Stimulated activated naive B cell treated with anti-CD40 and anti-IgM and Interleukin-4, amounts not matched to agents 10 μg/mL and 1 μg/mL and 100 μg/mL, for 72 hours (primary cell): ENCODE results near the gene MB.

Experiments
- ATAC-seq, 2 donors: fragments of 150-1000 bp; cut with Tn5 transposase; replicated peaks; 2 replicates each; pipeline ENCODE4 v1.10.0; 2021; ENCODE audit warnings: moderate library complexity in 1 of 2
- DNase-seq: peaks from one replicate; pipeline ENCODE4 v3.0.0; 2021
- H3K27ac Mint-ChIP-seq: one replicate; pipeline ENCODE4 v1.8.0; 2022; ENCODE audit warnings: mild to moderate bottlenecking, mixed read lengths
- H3K27me3 Mint-ChIP-seq, 2 donors: one replicate each; pipeline ENCODE4 v1.8.0; 2022; ENCODE audit warnings: mixed read lengths in 2 of 2
- H3K36me3 Mint-ChIP-seq, 2 donors: one replicate each; pipeline ENCODE4 v1.8.0; 2022; ENCODE audit warnings: mixed read lengths in 2 of 2, mild to moderate bottlenecking in 1 of 2
- H3K4me1 Mint-ChIP-seq, 2 donors: one replicate each; pipeline ENCODE4 v1.8.0; 2022; ENCODE audit warnings: mixed read lengths in 2 of 2, mild to moderate bottlenecking in 1 of 2
- H3K4me3 Mint-ChIP-seq, 2 donors: one replicate each; pipeline ENCODE4 v1.8.0; 2022; ENCODE audit warnings: mild to moderate bottlenecking in 2 of 2, mixed read lengths in 2 of 2, moderate library complexity in 1 of 2
- H3K9me3 Mint-ChIP-seq, 2 donors: one replicate each; pipeline ENCODE4 v1.8.0; 2022; ENCODE audit warnings: mixed read lengths in 2 of 2, mild to moderate bottlenecking in 1 of 2

MB gene

GRCh38 chr22:35590634-35591295 lies 26.4 kb downstream of the MB start:
- Mint-ChIP-seq H3K27ac (no peak overlapping the region), H3K27me3 (peaks cover 27 to 29% of the 10 kb centered on the region in 2 donors)
- ATAC-seq = no peak

DNA sequence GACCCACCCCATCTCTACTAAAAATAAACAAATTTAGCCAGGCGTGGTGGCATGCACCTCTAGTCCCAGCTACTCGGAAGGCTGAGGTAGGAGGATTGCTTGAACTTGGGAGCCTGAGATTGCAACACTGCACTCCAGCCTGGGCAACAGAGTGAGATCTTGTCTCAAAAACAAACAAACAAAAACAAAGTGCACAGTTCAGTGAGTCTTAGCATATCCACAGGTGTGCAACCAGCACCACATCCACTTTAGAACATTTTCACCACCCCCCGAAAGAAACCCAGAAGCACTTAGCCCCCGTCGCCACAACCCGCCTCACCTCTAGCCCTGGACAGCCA lies 27.4 kb downstream of the MB start:
- DNase-seq (no peak), ATAC-seq (no peak)
- H3K4me1 Mint-ChIP-seq = no peaks in the 10 kb centered on the region
- H3K4me3 Mint-ChIP-seq = no peak overlapping the region
- H3K27me3 Mint-ChIP-seq = peaks cover 27 to 34% of the 10 kb centered on the region in 2 donors
- no peak overlapping the region for H3K27ac Mint-ChIP-seq
- no peaks in the 10 kb centered on the region for H3K36me3 Mint-ChIP-seq
- H3K9me3 Mint-ChIP-seq = no peaks in the 10 kb centered on the region

More at GRCh38 chr22:35590634-35591295, 26.4 kb downstream of the MB start:
- H3K4me3 Mint-ChIP-seq = no peak overlapping the region
- DNase-seq = no peak
- H3K9me3 Mint-ChIP-seq = peaks cover 0 to 3% of the 10 kb centered on the region in 2 donors
- no peaks in the 10 kb centered on the region for H3K4me1 Mint-ChIP-seq
- H3K36me3 Mint-ChIP-seq = no peaks in the 10 kb centered on the region

DNA sequence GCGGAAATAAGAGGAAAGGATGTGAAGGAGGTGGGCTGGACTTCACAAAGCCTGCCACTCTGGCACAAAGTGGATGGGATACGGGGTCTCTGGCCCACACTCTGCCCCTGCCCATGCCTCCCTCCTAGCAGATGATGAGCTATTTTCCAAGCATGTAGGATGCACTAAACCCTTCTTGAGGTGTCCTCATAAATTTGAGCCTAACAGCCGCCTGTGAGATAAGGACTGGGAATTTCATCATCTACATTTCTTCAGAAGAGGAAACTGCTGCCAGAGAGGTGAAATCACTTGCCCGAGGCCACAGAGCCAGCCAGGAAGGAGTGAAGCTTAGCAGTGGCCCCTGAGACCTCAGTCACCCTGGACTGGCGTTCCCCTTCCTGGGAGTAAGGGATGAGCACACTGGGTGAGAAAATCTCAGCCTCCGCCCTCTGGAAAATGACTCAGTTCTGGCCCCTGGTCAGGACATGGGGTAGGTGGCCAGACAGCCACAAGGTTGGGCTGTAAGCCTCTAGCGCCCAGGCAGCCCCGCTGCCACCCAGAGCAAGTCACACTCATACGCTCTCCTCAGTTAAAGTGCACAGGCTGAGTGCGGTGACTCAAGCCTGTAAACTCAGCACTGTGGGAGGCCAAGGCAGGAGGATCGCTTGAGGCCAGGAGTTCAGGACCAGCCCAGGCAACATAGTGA lies 27.9 kb downstream of the MB start:
- H3K9me3 Mint-ChIP-seq = no peaks in the 10 kb centered on the region
- no peaks in the 10 kb centered on the region for H3K4me1 Mint-ChIP-seq
- no peak overlapping the region for H3K4me3 Mint-ChIP-seq
- DNase-seq = no peak
- H3K27ac Mint-ChIP-seq = no peak overlapping the region
- no peaks in the 10 kb centered on the region for H3K36me3 Mint-ChIP-seq
- ATAC-seq = peak in 1 of 2 donors; percentile 51
- H3K27me3 Mint-ChIP-seq = peaks cover 24 to 32% of the 10 kb centered on the region in 2 donors

DNA sequence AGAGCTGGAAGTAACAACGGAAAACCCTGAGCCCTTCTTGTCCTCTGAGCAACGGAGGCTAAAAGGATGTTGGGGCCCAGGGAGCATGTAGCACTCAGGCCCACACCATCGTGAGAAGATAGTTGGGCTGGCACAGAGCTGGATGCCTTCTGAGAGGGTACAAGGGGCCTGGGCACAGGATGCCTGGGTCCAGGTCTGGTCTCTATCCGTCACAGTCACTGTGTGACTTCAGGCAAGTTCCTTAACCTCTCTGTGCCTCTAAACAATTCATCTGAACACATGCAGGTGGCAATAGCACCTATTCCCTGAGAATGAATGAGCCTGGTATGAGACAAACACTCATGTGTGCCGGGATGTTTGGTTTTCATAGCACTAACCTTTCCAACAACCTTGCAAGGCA lies 29.2 kb downstream of the MB start:
- DNase-seq = no peak
- Mint-ChIP-seq H3K4me3 (no peak overlapping the region), H3K27me3 (peaks cover 20 to 28% of the 10 kb centered on the region in 2 donors), H3K9me3 (no peaks in the 10 kb centered on the region), H3K4me1 (peaks cover 5 to 7% of the 10 kb centered on the region in 2 donors), H3K27ac (no peak overlapping the region), H3K36me3 (no peaks in the 10 kb centered on the region)
- ATAC-seq = no peak

- H3K27ac Mint-ChIP-seq = no peak overlapping the region
- DNase-seq (no peak), ATAC-seq (no peak)
- H3K4me1 Mint-ChIP-seq = peaks cover 6 to 8% of the 10 kb centered on the region in 2 donors
- no peaks in the 10 kb centered on the region for H3K9me3 Mint-ChIP-seq
- no peak overlapping the region for H3K4me3 Mint-ChIP-seq
- no peaks in the 10 kb centered on the region for H3K36me3 Mint-ChIP-seq
- H3K27me3 Mint-ChIP-seq = peaks cover 16 to 24% of the 10 kb centered on the region in 2 donors
These were observed 29.7 kb downstream of the MB start for GRCh38 chr22:35587447-35587870.

- ATAC-seq (no peak), DNase-seq (no peak)
- H3K9me3 Mint-ChIP-seq = no peaks in the 10 kb centered on the region
- no peaks in the 10 kb centered on the region for H3K36me3 Mint-ChIP-seq
- H3K4me1 Mint-ChIP-seq = peaks cover 6 to 8% of the 10 kb centered on the region in 2 donors
- no peak overlapping the region for H3K27ac Mint-ChIP-seq
- peaks cover 14 to 22% of the 10 kb centered on the region in 2 donors for H3K27me3 Mint-ChIP-seq
- no peak overlapping the region for H3K4me3 Mint-ChIP-seq
These were observed 30.4 kb downstream of the MB start for GRCh38 chr22:35586771-35587170.

- ATAC-seq = peak; percentile 78 to 83
- DNase-seq = peak; percentile 38
- H3K4me3 Mint-ChIP-seq = no peak overlapping the region
- H3K27me3 Mint-ChIP-seq = peaks cover 9 to 14% of the 10 kb centered on the region in 2 donors
- no peak overlapping the region for H3K27ac Mint-ChIP-seq
- no peaks in the 10 kb centered on the region for H3K36me3 Mint-ChIP-seq
- H3K4me1 Mint-ChIP-seq = peaks cover 8 to 9% of the 10 kb centered on the region in 2 donors
- H3K9me3 Mint-ChIP-seq = peaks cover 0 to under 1% of the 10 kb centered on the region in 2 donors
These were observed 34.1 kb downstream of the MB start for GRCh38 chr22:35582861-35583670.

- Mint-ChIP-seq H3K4me3 (no peak overlapping the region), H3K27ac (no peak overlapping the region), H3K36me3 (no peaks in the 10 kb centered on the region), H3K27me3 (peaks cover 9 to 20% of the 10 kb centered on the region in 2 donors), H3K9me3 (peaks cover 4 to 5% of the 10 kb centered on the region in 2 donors), H3K4me1 (peaks cover 8 to 9% of the 10 kb centered on the region in 2 donors)
- peak; percentile 8 to 19 for ATAC-seq
- DNase-seq = no peak
These were observed 34.8 kb downstream of the MB start for GRCh38 chr22:35582218-35582860.

DNA sequence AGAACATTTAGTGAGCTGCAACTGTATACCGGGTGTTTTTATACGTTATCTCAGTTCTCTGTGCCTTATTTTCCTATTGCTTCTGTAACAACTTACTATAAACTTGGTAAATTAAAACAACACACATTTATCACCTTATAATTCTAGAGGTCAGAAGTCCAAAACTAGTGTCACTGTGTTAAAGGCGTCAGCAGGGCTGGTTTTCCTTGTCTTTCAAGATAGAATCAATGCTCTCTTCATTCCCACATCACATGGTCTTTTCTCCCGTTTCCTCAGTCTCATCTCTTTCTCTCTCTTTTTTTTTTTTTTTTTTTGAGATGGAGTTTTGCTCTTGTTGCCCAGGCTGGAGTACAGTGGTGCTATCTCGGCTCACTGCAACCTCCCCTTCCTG lies 36.1 kb downstream of the MB start:
- H3K4me3 Mint-ChIP-seq = no peak overlapping the region
- ATAC-seq (no peak), DNase-seq (no peak)
- peaks cover 8 to 9% of the 10 kb centered on the region in 2 donors for H3K4me1 Mint-ChIP-seq
- H3K9me3 Mint-ChIP-seq = peaks cover 4 to 5% of the 10 kb centered on the region in 2 donors
- H3K27ac Mint-ChIP-seq = no peak overlapping the region
- H3K36me3 Mint-ChIP-seq = no peaks in the 10 kb centered on the region
- peaks cover 10 to 21% of the 10 kb centered on the region in 2 donors for H3K27me3 Mint-ChIP-seq

GRCh38 chr22:35580351-35581022 lies 36.6 kb downstream of the MB start:
- Mint-ChIP-seq H3K36me3 (no peaks in the 10 kb centered on the region), H3K27me3 (peaks cover 15 to 22% of the 10 kb centered on the region in 2 donors), H3K4me3 (no peak overlapping the region), H3K9me3 (peaks cover 4 to 5% of the 10 kb centered on the region in 2 donors), H3K27ac (no peak overlapping the region), H3K4me1 (peaks cover 8 to 9% of the 10 kb centered on the region in 2 donors)
- DNase-seq = no peak
- no peak for ATAC-seq

DNA sequence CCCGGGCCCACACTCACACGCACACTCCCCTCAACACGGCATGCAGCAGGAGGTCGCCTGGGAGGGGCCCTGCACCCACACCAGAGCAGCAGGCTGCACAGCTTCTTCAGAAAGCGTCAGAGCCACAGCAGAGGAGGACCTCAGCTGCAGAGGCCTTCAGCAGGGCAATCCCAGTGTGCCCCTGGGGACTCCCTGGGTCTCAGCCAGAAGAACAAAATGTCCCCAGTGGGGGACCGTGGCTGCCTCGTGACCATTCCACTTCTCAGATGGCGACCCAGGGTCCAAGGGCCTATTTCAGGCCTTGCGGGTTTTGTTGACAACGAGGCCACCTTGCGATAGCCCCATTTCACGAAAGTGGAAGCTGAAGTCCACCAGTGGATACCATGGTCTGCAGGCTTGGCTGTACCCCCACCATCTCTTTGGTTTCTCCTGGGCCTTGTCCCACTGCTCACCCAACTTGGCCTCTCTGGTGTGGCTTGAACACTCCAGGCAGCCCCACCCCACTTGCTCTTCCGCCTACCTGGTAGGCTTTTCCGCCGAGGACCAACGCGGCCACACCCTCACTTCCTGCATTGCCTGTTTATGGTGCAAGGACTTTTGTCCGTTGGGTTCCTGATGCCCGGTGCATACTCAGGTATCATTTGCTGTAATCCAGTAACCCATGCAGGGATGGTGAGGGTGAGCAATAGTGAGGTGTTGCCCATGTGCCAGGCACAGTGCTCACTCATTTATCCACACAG lies 38.1 kb downstream of the MB start:
- Mint-ChIP-seq H3K4me1 (peaks cover 8 to 12% of the 10 kb centered on the region in 2 donors), H3K36me3 (no peaks in the 10 kb centered on the region), H3K9me3 (peaks cover 4 to 5% of the 10 kb centered on the region in 2 donors), H3K4me3 (no peak overlapping the region), H3K27me3 (peaks cover 26 to 28% of the 10 kb centered on the region in 2 donors), H3K27ac (no peak overlapping the region)
- ATAC-seq (no peak), DNase-seq (no peak)

- H3K4me1 Mint-ChIP-seq = peaks cover 2 to 8% of the 10 kb centered on the region in 2 donors
- no peak overlapping the region for H3K4me3 Mint-ChIP-seq
- no peak overlapping the region for H3K27ac Mint-ChIP-seq
- H3K27me3 Mint-ChIP-seq = peaks cover 18 to 20% of the 10 kb centered on the region in 2 donors
- H3K9me3 Mint-ChIP-seq = peaks cover 4 to 5% of the 10 kb centered on the region in 2 donors
- ATAC-seq = no peak
- no peaks in the 10 kb centered on the region for H3K36me3 Mint-ChIP-seq
- DNase-seq = no peak
These were observed 39.1 kb downstream of the MB start for GRCh38 chr22:35577799-35578659.
